C4-2B (cell line): ENCODE results near the gene ADGRD1.

ENCODE experiments used
- ZFX ChIP-seq: fragments of 450-650 bp; IDR thresholded peaks from 2 replicates; pipeline ENCODE4 v1.6.1; 2017
- TF ChIP-seq, protein P1 (sequence below): fragments of 450-650 bp; conservative IDR thresholded peaks from 2 replicates; pipeline ENCODE4 v1.5.1; 2017; ENCODE audit warnings: mild to moderate bottlenecking

DNA sequence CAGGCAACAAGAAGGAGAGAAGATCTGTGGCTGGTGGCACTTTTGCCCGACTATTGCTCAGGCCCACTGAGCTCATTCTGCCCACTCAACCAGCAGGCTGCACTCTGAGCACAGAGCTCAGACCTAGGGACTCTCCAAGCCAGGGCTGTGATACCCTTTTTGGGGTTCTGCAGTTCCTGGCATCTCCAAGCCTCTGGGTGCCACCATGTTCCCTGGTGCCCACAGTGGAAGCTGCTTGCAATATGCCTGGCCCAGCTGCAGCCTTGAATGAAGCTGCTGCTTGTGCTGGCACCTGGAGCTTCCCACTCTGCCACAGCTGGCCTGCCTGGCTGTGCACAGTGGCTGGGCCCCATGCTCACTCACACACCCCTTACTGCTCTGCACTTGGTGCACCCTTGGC is 236.1 kb downstream of the ADGRD1 start:
- TF ChIP-seq, protein P1, sequence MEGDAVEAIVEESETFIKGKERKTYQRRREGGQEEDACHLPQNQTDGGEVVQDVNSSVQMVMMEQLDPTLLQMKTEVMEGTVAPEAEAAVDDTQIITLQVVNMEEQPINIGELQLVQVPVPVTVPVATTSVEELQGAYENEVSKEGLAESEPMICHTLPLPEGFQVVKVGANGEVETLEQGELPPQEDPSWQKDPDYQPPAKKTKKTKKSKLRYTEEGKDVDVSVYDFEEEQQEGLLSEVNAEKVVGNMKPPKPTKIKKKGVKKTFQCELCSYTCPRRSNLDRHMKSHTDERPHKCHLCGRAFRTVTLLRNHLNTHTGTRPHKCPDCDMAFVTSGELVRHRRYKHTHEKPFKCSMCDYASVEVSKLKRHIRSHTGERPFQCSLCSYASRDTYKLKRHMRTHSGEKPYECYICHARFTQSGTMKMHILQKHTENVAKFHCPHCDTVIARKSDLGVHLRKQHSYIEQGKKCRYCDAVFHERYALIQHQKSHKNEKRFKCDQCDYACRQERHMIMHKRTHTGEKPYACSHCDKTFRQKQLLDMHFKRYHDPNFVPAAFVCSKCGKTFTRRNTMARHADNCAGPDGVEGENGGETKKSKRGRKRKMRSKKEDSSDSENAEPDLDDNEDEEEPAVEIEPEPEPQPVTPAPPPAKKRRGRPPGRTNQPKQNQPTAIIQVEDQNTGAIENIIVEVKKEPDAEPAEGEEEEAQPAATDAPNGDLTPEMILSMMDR = no peak
- TF ChIP-seq ZFX = no peak
